Measurements from ENCODE around the gene RMRP.

GRCh38 chr9:35659340-35659739 lies 1.5 kb upstream of the RMRP start:
- TF ChIP-seq CTCF (IDR thresholded peaks at IDR 0.05; ENCODE audit: low read length) (no peak), EZH2 (IDR thresholded peaks at IDR 0.05; ENCODE audit: borderline replicate concordance, low read length) (no peak)

Data from OCI-LY1 (cell line).